Cardiac fibroblast (primary cell): ENCODE results near the gene CPZ.
"Not testable (repeated sequence)": the region's sequence is repeated elsewhere in the genome, so short reads cannot be mapped to it uniquely, and the experiment has no call there.

ENCODE experiments used
- DNase-seq, 2 donors: peaks; one replicate each; pipeline versions ENCODE4 v3.0.0 to v3.0.0-alpha.2; 2010; ENCODE audit warnings: low read depth in 2 of 2
- H3K4me3 ChIP-seq, 2 donors: replicated peaks in 1 of 2; 1 replicate in 1 of 2; 2 replicates in 1 of 2; pipeline ENCODE4 v1.5.1; 2011; ENCODE audit warnings: low read depth in 2 of 2, low read length in 2 of 2, mild to moderate bottlenecking in 2 of 2, moderate library complexity in 1 of 2
- CTCF ChIP-seq: IDR thresholded peaks from one replicate; pipeline ENCODE4 v1.5.1; 2011; ENCODE audit warnings: low read depth, mild to moderate bottlenecking, low read length, inconsistent platforms

Gene CPZ

GRCh38 chr4:8635897-8636554, 43.5 kb downstream of the CPZ start:
- DNase-seq, H3K4me3 ChIP-seq: not testable (repeated sequence)

GRCh38 chr4:8637456-8637984, 45.0 kb downstream of the CPZ start:
- DNase-seq: no peak
- TF ChIP-seq CTCF: no peak

GRCh38 chr4:8639021-8639420, 46.5 kb downstream of the CPZ start:
- H3K4me3 ChIP-seq: no peak overlapping the region
- no peak for TF ChIP-seq CTCF
- no peak for DNase-seq

More at GRCh38 chr4:8637456-8637984, 45.0 kb downstream of the CPZ start:
- H3K4me3 ChIP-seq: no peak overlapping the region

GRCh38 chr4:8639777-8640720, 47.5 kb downstream of the CPZ start:
- no peak for DNase-seq
- no peak overlapping the region for H3K4me3 ChIP-seq
- TF ChIP-seq CTCF: no peak

GRCh38 chr4:8640816-8641215, 48.3 kb downstream of the CPZ start:
- TF ChIP-seq CTCF: no peak
- no peak overlapping the region for H3K4me3 ChIP-seq
- DNase-seq: no peak

- no peak for TF ChIP-seq CTCF
- no peak overlapping the region for H3K4me3 ChIP-seq
- DNase-seq: no peak
These were observed 48.7 kb downstream of the CPZ start for GRCh38 chr4:8641256-8641655.
